ENCODE results near the gene CACNA1H.
"Not testable (repeated sequence)": the region's sequence is repeated elsewhere in the genome, so short reads cannot be mapped to it uniquely, and the experiment has no call there.

The CACNA1H gene

GRCh38 chr16:1192384-1193073 is 39.6 kb downstream of the CACNA1H start:
- DNase-seq (ENCODE audit: low read depth) = no peak

GRCh38 chr16:1193143-1193824 is 40.4 kb downstream of the CACNA1H start:
- DNase-seq (ENCODE audit: low read depth) = no peak

DNA sequence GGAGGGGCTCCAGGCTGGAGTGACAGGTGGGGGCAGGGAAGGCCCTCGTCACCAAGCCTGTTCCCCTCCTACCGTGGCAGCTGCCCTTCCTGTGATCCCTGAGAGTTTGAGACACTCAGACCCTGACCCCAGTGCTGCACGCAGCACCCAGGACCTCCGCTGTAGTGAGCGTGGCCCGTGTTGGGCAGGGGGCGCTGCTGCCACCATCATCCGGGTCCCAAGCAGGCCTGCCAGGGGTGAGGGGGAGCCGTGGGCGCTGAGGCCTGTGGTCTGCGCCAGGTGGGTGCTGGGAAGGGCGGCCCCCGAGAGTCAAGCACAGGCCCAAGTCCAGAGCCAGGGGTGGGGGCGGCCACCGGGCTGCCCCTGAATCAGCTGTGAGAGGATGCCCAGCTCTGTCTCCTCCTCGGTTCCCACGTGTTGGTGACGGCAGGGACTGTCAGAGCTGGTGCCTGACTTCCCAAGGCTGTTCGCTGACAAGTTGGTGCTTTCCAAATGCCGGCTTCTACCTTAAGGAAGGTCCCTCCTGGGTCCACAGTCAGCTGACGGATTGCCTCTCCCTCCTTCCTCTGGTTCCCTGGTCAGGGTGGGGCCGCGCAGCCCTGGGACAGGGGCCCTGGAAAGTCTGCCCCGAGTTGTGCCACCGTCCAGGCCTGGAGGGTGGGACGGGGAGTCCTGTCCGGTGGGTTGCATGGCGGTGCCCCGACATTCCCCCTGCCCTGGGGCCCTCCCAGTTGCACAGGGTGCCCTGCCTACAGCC is 41.1 kb downstream of the CACNA1H start:
- no peak for DNase-seq (ENCODE audit: low read depth)

DNA sequence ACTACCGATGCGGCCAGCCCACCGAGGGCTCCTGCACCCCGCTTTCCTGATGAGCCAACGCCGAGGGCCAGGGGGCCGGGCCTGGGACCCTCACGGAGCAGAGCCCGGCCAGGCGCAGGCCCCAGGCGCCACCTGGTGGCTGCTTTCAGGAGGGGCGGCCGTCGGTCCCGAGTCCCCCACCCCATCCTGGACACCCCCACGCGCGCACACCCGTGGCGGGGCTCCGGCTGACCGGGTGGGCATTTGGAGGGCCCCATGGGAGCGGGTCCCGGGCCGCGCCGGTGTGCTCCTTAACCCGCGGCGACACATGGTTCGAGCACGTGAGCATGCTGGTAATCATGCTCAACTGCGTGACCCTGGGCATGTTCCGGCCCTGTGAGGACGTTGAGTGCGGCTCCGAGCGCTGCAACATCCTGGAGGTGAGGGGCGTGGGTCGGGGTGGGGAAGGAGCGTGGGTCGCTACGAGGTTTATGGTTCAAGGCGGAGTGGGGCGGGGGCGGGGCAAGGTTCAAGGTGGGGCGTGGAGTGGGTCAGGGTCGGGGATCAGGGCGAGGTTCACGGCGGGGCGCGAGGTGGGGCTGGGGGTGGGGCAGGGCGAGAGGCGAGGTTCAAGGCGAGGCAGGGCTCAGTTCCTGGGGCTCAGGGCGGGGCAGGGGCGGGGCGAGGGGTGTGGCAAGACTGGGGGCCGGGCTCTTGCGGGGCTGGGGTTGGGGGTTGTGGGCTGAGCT is 41.9 kb downstream of the CACNA1H start:
- DNase-seq (ENCODE audit: low read depth) = no peak

- DNase-seq (ENCODE audit: low read depth) = no peak
Measured at GRCh38 chr16:1195393-1195666, 42.4 kb downstream of the CACNA1H start.

GRCh38 chr16:1196494-1196893 is 43.6 kb downstream of the CACNA1H start:
- no peak for DNase-seq (ENCODE audit: low read depth)

- DNase-seq (ENCODE audit: low read depth) = no peak
Measured at GRCh38 chr16:1197237-1197866, 44.4 kb downstream of the CACNA1H start.

DNA sequence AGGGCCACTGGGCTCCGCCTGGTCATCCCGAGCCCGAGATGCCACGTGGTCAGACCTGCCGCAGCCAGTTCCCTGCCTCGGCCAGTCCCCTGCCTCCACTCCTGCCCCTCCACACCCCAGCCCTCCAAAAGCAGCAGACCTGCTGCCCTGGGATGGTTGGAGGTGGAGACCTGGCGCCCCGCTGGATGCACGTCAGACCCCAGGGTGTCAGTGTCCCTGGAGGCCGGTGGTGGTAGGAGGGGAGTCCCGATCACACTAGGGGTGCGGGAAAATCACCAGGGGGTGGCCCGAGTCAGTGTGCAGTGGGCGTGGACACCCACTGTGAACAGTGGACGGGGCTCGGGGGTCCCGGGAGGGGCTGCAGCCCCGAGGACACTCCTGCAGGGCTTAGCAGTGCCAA is 45.3 kb downstream of the CACNA1H start:
- no peak for DNase-seq (ENCODE audit: low read depth)

- DNase-seq (ENCODE audit: low read depth) = not testable (repeated sequence)
Measured at GRCh38 chr16:1198671-1199346, 45.9 kb downstream of the CACNA1H start.

- no peak for DNase-seq (ENCODE audit: low read depth)
Measured at GRCh38 chr16:1199347-1200013, 46.6 kb downstream of the CACNA1H start.

DNA sequence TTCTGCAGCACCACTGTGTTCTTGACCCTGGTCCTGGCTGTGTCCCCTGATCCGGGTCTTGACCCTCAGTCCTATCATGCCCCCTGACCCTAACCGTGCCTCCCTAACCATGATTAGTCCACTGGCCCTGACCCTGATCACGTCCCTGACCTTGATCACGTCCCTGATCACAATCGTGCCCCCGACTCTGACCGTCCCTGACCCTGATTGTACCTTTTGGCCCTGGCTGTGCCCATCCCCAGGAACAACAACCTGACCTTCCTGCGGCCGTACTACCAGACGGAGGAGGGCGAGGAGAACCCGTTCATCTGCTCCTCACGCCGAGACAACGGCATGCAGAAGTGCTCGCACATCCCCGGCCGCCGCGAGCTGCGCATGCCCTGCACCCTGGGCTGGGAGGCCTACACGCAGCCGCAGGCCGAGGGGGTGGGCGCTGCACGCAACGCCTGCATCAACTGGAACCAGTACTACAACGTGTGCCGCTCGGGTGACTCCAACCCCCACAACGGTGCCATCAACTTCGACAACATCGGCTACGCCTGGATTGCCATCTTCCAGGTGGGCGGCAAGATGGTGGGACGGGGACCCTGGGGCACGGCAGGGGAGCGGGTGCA is 47.2 kb downstream of the CACNA1H start:
- no peak for DNase-seq (ENCODE audit: low read depth)

- DNase-seq (ENCODE audit: low read depth) = no peak
Measured at GRCh38 chr16:1201444-1201843, 48.5 kb downstream of the CACNA1H start.

DNA sequence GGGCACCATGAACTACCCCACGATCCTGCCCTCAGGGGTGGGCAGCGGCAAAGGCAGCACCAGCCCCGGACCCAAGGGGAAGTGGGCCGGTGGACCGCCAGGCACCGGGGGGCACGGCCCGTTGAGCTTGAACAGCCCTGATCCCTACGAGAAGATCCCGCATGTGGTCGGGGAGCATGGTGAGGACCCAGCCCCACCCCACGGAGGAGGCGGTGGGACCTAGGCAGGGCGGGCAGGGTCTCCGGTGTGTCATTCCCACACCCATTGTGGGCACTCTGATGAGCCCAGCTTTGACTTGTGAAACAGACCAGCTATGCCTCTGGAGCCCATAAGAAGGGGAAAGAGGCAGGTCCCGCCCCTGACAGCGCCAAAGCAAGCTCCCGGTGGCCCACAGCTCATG is 49.4 kb downstream of the CACNA1H start:
- no peak for DNase-seq (ENCODE audit: low read depth)

- DNase-seq (ENCODE audit: low read depth) = no peak
Measured at GRCh38 chr16:1204933-1205332, 52.0 kb downstream of the CACNA1H start.

GRCh38 chr16:1206326-1206725 is 53.4 kb downstream of the CACNA1H start:
- DNase-seq (ENCODE audit: low read depth) = no peak

GRCh38 chr16:1206786-1207185 is 53.9 kb downstream of the CACNA1H start:
- DNase-seq (ENCODE audit: low read depth) = no peak

DNA sequence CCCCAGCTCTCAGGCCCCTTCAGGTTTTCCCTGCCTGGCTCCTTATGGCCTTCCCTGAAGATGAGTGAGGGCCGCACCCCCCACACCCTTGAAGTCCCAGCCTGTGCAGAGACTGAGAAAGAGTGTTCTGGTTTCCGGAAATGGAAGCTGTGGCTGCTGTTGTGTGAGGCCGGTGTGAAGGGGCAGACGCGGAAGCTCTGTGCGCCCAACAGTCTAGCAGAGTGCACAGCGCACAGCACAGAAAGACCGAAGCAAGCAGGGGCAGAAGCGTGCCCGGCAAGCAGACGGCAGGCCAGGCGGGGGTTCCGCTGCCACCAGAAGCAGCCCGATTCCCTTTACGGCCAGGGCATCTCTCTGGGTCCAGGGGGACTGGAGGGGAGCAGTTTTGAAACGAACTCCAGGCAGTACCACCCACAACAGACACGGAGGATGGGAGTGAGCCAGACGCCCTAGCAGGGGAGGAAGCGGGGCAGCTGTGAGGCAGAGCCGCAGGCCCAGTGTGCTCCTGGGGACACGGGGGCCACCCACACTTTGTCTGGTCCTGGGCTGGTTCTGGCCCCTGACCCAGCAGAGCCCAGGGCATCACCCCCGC is 55.4 kb downstream of the CACNA1H start:
- DNase-seq (ENCODE audit: low read depth) = no peak

DNA sequence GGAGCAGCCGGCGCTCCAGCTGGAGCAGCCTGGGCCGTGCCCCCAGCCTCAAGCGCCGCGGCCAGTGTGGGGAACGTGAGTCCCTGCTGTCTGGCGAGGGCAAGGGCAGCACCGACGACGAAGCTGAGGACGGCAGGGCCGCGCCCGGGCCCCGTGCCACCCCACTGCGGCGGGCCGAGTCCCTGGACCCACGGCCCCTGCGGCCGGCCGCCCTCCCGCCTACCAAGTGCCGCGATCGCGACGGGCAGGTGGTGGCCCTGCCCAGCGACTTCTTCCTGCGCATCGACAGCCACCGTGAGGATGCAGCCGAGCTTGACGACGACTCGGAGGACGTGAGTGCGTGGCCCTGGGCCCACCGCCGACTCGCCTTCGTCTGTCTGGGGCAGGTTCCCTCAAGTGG is 56.2 kb downstream of the CACNA1H start:
- no peak for DNase-seq (ENCODE audit: low read depth)

- DNase-seq (ENCODE audit: low read depth) = no peak
Measured at GRCh38 chr16:1210461-1210860, 57.6 kb downstream of the CACNA1H start.
